Hematopoietic multipotent progenitor cell treated with erythropoietin and hydrocortisone succinate and interleukin-3 and kit ligand, for 8 days (in vitro differentiated cells): ENCODE data around the gene ATP10A.
"Not testable (repeated sequence)": the region's sequence is repeated elsewhere in the genome, so short reads cannot be mapped to it uniquely, and the experiment has no call there.

ENCODE experiments used
- DNase-seq: peaks from one replicate; pipeline ENCODE4 v3.0.0-alpha.2; 2015

The ATP10A gene

DNA sequence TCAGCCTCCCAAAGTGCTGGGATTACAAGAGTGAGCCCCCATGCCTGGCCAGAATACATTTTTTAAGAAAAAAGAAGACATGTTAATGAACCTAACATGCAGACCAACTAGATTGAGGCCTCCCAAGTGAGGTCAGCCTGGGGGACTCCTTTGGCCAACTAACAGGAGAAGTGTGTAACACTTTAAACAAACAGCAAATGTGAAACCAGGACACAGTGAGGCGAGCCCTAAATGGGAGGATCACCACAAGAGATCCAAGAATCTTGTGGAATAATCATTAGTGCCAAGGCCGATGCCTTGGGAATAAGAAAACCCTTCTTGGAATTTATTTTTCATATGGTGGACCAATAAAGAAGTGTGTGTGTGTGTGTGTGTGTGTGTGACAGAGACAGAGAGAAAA is 73.9 kb downstream of the ATP10A start:
- no peak for DNase-seq

GRCh38 chr15:25787855-25788520 is 75.1 kb downstream of the ATP10A start:
- DNase-seq, result no peak

- no peak for DNase-seq
Measured at GRCh38 chr15:25787381-25787780, 75.7 kb downstream of the ATP10A start.

GRCh38 chr15:25786040-25786439 is 77.1 kb downstream of the ATP10A start:
- DNase-seq, result no peak

DNA sequence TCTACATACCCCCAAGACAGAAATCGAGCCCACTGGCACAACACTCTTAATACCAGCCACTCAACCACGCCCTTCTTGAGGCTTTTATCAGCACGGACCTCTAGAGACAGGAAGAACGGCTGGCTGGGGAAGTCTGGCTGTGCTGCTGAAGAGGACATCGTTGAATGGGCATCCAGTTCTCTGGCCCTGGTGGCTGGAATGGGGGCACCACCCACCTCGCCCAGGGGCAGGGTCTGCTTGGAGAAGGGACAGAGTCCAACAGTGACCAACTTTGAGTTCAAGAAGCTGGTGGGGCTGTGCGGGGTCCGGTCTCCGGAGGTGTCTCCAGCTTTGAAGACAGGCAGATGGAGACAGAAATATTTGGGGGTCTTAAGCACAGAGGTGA is 77.5 kb downstream of the ATP10A start:
- peak; percentile 10 for DNase-seq

GRCh38 chr15:25784876-25785640 is 78.1 kb downstream of the ATP10A start:
- DNase-seq, result no peak

GRCh38 chr15:25783607-25784540 is 79.3 kb downstream of the ATP10A start:
- peak; percentile 25 for DNase-seq

GRCh38 chr15:25783134-25783533 is 80.0 kb downstream of the ATP10A start:
- no peak for DNase-seq

- no peak for DNase-seq
Measured at GRCh38 chr15:25780479-25781255, 82.5 kb downstream of the ATP10A start.

GRCh38 chr15:25778161-25778560 is 85.0 kb downstream of the ATP10A start:
- DNase-seq, result no peak

DNA sequence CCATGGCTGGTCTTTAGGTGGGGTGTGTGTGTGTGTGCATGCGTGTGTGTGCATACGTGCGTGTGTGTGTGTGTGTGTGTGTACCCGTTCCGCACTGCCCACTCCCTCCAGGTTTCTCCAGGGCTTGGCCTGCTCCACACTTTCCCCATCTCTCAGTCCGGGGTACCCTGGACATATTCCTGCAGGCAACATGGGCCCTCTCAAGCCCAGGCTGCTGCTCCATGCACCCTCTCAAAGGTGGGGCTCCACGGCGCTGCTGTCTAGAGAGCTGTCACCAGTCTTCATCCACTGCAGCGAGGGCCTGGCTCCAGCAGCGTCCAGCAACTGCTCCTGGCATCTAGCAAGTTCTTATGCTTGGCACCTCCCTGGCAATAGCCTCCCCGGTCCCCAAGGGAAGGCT is 86.1 kb downstream of the ATP10A start:
- DNase-seq, result no peak

DNA sequence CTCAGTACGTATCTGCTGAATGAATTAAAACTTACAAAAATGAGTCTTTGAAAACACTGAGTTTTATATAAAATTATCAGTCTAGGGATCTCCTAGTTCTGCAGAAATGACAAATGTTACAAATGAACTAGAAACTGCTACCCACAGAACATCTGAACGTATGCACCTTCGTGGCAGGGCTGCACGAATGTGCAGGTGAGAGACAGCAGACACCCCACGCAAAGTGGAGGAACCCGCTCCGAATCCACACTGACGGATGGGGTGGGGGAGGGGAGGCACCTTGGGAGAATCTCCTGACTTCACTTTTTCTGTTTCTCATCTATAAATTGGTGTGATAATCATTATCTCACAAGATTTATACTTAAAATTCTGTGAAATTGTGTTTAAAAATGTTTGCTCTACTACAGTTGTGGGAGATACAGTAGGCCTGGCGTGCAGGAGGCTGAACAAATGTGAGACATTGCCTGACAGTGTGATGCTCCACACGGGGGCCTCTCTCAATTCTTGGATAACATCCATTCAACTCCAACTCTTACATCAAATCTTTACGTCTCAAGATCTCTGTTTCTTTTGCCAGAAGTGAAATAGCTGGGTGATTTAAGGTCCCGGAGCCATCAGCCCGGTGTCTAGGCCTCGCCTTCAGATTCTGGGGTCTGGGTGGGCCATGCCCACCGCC is 86.9 kb downstream of the ATP10A start:
- no peak for DNase-seq

GRCh38 chr15:25775317-25775912 is 87.7 kb downstream of the ATP10A start:
- peak; percentile 72 for DNase-seq

GRCh38 chr15:25774871-25775270 is 88.3 kb downstream of the ATP10A start:
- DNase-seq, result no peak

DNA sequence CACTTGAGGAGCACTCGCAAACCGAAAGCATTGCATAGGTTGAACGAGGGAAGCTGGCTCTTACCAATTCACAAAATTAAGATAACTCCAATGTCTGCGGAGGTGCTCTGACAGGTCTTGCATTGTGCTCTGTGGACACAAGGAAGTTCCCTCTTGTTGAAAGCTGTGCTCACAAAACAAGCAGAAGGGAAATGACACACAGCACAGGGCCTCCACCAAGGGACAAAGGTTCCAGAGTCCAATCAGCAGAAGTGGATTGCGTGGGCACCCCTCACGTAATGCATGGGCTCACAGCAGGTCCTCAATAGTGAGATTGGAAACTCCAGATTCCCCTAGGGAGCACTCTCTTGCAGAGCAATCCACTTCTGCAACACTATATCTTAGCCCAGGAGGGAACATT is 89.9 kb downstream of the ATP10A start:
- no peak for DNase-seq

DNA sequence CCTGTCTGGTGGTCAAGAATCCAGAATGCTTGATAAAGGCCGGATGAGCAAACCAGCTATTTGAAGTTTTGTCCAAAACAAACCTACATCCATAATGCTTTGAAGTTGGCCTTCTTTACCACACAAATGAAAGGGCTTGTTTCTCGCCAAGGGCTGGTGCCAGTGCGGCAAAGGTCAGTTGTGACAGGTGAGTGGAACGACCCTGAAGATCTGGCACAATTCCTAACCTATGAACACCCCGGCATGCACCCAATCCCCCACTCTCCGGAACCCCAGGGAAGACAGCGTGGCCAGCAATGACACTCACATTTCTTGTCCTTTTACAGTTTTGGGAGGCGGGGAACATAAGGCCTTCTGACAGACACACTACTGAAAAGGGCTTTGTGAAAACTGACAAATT is 90.6 kb downstream of the ATP10A start:
- no peak for DNase-seq

- not testable (repeated sequence) for DNase-seq
Measured at GRCh38 chr15:25771736-25772135, 91.4 kb downstream of the ATP10A start.

DNA sequence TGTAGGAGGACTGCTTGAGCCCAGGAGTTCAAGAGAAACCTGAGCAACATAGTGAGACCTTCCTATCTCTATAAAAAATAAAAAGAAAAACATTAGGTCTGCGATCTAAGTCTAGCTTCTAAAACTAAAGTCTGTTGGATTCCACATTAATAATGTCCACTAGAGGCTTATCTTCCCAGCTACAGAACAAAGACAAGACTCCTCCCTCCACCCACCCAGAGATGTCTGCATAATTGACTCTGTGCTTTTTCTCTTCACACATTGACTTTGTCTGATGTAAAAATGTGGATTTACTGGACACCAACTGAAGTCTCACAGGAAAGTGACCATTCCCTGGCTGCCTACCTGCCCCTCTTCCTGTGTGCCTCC is 91.8 kb downstream of the ATP10A start:
- DNase-seq, result peak; percentile 10

DNA sequence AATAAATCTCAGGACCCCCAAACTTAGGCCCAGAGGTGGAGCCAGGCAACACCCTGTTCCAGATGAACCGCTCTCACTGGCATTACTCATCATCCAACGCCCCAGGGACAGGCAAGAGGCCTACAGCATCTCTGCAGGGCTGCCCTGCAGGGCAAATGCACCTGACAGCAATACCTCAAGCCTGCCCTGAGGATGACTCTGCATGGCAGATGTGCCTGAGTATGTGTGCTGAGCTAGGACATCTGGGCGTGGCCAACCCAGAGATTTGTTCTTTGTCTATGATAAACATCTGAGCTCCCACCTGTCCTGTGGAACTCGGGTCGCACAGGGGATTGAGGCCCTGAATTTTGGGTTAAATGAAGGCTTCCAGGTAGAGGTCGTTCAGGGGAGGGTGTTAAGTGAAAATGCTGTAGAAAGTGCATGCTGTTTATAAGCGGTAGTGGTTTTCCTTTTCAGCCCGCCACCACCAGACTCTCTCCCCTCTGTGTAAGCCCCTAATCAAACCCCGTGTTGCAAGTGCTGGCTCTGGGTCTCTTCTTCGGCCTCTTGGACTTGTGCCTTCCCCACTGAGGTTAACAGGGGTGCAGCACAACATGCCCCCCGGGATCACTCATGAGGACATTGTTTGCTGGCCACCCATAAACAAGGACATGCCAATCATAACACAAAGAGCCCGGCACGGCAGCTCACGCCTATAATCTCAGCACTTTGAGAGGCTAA is 92.3 kb downstream of the ATP10A start:
- DNase-seq, result no peak

DNA sequence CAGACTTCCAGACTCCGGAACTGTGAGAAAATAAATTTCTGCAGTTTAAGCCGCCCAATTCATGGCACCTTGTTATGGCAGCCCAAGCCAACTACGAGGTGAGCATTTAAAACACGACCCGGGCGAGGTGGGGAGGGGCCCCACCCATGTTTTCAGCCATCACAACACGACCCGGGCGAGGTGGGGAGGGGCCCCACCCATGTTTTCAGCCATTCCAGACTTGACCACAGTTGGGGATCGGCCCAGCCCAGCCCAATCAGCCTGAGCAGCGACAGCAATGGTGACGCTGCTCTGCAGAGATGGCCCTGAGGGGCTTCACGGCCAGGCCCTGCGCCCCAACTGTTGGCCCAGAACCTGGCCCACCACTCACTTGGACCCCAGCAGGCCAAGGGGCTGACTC is 93.1 kb downstream of the ATP10A start:
- DNase-seq, result no peak

DNA sequence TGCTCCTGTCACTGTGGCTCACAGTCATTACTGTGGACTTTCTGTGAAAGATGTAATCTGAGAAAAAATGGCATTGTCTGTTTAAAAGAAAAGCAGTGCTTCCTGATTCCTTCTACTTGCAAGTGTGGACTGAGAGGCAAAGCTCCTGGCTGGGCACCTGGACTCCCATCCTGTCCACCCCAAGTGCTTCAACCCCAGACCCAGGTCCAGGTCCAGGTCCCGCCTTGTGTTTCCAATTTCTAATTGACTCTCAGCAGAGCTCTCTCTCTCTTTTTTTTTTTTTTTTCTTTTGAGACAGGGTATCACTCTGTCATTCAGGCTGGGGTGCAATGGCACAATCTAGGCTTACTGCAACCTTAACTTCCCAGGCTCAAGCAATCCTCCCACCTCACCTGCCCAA is 94.9 kb downstream of the ATP10A start:
- DNase-seq, result no peak
